NCI-H2171 (cell line): ENCODE results near the gene TIMP1.

Experiments
- DNase-seq: peaks from one replicate; lab custom pipeline; 2025; lab: John Stamatoyannopoulos, UW

The TIMP1 gene

DNA sequence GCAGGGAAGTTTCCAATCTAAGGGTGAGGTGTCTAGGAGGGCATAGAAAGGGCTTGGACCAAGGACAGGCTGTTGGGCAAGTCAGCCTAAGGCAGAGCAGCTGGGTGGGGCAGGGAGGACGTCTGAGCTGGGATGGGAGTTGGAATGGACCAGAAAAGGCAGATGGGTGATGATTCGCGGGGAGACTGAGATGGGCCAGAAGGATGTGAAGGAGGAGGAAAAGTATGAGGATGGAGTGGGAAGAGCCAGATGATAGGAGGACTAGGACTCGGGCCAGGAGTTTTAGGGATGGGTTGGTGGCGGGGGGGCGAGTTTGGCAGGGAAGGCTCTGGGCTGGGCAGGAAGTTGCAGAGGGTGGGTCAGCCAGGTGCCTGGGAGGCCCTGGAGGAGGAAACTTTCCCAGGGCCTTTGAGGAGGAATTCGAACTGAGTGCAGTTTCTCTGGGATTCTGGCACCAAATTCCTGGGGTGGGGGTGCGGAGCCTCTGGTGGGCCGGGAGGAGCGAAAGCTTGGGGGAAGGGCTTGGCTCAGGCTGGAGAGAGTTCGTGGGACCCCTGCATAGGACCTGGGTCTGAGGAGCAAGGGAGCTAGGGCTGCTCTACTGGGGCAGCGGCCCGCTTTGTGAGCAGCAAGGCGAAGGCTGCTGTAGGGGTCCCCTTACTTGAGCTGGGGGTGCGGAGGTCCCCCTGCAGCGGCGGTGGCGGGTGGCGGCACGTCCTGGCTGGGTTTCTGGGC lies 8.7 kb upstream of the TIMP1 start:
- DNase-seq: no peak

DNA sequence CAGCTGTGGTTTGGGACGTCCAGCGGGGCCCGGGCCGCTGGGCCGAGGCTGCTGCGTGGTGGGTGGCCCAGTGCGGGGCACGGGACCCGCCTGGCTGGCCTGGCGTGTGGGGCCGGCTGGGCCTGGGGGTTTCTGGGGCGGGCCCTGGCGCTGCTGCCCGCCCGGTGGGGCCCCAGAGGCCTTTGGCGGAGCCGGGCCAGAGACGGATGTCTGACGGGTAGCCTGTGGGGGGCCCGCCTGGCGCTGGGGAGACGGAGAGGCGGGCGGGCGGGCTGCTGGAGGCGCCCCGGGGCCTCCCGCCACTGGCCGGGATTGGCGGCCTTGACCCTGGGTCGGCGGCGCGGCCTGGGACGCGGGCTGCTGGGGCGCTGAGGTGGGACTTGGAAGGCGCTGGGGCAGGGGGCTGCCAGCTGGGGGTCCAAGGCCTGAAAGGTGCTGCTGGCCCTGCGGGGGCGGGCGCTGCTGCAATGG lies 8.1 kb upstream of the TIMP1 start:
- no peak for DNase-seq

- DNase-seq: no peak
Observed at GRCh38 chrX:47574547-47575301, 7.5 kb upstream of the TIMP1 start.

GRCh38 chrX:47576021-47576898 lies 6.0 kb upstream of the TIMP1 start:
- no peak for DNase-seq

GRCh38 chrX:47577424-47577823 lies 4.8 kb upstream of the TIMP1 start:
- DNase-seq: no peak

- no peak for DNase-seq
Observed at GRCh38 chrX:47577901-47578300, 4.3 kb upstream of the TIMP1 start.

DNA sequence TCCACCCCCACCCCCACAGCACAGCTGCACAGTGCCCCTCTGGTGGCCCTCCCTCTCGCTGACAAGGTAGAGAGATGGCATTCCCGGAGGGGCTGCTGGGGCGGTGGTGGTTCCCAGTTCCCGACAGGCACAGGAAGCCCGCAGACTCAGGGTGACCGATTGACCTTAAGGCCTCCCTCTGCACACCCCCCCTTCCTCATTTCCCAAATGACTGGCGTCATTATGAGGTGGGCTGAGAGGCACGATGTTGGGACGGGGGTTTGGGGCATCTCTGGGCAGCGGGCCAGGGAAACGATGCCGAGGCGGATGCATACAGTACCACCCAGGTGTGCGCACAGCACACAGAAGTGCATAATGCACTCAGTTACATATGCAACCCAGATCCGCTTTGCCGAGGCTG lies 3.5 kb upstream of the TIMP1 start:
- DNase-seq: no peak

GRCh38 chrX:47579537-47579936 lies 2.7 kb upstream of the TIMP1 start:
- no peak for DNase-seq

DNA sequence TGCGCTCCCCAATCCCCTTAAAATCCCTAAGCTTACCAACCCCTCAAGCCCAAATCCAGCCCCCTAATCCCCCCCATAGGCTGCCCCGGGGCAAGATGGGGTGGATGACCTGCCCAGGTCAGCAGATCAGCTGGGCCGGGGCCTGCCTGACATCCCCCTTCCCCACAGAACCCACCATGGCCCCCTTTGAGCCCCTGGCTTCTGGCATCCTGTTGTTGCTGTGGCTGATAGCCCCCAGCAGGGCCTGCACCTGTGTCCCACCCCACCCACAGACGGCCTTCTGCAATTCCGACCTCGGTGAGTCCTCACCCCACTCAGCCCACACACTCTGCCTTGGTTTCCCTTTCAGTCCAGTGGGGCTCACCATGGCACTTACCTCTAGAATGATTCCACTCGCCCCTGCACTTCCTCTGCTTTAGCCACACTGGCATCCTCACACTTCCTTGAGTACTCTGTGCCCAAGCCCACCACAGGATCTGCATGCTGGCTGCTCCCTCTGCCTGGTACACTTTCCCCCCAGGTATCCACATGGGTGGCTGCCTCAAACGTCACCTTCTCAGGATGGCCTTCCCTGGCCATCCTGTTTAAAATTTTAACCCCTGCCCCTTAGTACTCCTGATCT lies 1.1 kb downstream of the TIMP1 start:
- DNase-seq: no peak

DNA sequence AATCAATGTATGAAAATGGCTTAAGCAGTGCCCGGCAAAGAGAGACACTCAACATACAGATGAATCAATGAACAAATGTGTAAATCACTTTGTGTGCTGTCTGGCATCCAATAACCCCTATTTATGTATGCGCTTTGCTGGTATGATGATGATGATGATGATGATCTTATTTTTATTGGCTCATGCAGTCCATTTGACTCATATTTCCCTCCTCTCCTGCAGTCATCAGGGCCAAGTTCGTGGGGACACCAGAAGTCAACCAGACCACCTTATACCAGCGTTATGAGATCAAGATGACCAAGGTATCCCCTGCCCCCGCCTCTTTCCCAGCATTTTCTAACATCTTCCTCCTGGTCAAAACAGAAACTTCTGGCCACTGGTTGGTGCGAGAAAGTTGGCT lies 2.5 kb downstream of the TIMP1 start:
- DNase-seq: no peak

- DNase-seq: no peak
Observed at GRCh38 chrX:47585273-47585672, 3.0 kb downstream of the TIMP1 start.

DNA sequence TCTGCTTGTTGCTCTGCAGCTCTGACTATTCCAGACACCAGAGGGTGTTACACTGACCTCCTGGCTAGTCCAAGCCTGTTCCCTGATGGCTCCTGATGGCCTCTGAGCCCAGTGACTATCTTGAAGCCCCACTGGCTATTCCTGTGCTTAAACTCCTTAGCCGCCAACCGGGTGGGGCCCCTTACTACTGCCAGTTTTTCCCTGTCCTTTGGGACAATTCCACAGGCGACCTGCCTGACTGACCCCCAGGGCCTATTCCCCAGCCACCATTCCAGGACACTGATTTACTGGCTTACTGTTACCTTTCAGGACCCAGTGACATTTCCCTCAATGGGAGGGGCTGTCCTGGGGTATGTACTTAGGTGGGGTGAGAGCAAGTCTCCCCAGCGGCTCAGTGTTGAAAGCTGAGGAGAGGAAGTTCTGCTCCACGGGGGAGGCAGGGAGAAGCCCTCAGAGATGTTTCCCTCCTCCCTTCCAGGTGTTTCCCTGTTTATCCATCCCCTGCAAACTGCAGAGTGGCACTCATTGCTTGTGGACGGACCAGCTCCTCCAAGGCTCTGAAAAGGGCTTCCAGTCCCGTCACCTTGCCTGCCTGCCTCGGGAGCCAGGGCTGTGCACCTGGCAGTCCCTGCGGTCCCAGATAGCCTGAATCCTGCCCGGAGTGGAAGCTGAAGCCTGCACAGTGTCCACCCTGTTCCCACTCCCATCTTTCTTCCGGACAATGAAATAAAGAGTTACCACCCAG lies 4.0 kb downstream of the TIMP1 start:
- no peak for DNase-seq

DNA sequence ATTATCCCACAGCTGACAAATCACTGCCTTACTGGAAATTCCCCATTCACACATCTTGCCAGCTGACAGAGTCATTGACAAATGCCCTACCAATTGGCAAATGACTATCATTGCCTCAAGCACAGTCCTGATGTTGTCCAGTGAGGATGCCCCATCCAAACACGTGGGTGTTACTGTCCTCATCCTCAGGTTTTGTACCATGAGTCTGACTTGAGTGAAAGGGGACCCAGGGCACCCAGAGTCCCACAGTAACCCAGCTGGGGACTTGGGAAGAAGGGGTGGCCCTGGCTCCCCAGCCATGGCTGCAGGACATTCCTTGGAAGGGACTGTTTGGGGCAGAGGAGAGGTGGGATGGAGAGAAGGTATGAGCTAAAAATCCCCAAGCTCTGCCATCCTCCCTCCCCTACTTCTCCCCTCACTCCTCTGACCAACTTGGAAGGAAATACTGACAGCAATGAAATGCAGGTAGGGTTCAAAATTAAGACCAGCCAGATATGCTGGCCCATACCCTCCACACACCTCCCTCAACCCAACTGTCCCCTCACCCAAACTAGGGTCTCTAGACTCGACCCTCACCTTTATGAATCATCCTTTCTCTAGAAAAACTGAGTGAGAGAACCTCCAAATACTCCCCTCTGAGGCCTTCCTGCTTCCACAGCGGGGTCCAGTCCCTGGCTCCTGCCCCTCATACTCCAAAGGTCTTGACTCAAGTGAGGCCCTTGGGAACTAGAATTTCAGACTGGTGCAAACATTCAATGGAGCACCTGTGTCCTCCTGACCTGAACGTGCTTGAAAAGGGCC lies 5.1 kb downstream of the TIMP1 start:
- no peak for DNase-seq

DNA sequence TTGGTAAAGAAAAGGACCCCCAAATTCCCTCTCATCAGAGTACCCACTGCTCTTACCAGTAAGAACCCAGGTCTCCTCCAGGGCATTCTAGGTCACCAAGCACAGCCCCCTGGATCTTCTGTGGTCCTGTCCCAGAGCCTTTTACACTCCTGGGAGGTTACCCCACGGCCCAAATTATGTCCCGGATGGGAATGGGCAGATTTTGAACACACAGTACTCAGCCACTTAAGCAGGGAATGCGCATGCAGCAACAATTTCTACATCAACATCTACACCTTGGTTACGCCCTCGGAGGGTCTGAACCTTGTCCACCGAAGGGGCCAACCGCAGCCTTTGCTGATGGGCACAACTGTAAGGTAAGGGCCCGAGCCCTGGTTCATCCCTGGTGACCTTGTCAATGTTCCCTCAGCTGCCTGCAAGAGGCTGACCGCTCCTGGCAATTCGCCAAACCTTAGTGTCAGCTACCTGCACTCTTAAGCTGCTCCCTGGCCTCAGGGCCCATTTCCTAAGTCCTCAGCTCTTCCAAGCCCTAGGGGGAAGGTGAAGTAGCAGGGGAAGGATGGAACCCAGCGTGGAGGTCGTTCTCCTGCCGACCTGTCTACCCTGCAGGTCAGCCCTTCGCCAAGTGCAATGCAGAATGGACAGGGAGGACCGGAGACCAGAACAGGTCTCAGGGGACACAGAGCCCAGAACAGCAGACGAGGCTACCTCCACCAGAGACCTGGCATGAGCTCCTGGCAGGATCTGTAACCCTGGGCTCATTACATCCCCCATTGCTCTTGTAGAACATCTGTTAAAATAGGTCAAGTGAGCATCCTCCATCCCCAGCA lies 5.9 kb downstream of the TIMP1 start:
- no peak for DNase-seq

GRCh38 chrX:47590984-47591383 lies 8.7 kb downstream of the TIMP1 start:
- DNase-seq: no peak

GRCh38 chrX:47593522-47593921 lies 11.3 kb downstream of the TIMP1 start:
- no peak for DNase-seq

GRCh38 chrX:47595716-47596251 lies 13.5 kb downstream of the TIMP1 start:
- DNase-seq: no peak

DNA sequence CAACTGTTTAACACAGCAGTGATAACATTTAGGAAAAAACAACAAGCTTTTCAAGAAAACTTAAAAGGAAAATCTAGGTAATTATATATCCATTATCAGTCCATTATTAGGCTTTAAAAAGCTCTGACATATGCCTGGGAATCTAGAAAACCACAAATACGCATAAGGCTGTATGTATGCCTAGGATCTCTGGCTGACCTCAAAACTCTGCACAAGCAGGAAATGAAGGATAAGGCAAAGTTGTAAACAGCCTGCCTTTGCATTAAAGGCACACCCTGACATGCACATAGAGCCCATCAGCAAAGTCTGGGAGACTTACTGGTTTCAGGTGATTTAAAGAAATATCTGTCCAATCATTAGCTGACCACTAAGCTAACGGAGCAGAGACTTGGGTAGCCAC lies 14.0 kb downstream of the TIMP1 start:
- no peak for DNase-seq

DNA sequence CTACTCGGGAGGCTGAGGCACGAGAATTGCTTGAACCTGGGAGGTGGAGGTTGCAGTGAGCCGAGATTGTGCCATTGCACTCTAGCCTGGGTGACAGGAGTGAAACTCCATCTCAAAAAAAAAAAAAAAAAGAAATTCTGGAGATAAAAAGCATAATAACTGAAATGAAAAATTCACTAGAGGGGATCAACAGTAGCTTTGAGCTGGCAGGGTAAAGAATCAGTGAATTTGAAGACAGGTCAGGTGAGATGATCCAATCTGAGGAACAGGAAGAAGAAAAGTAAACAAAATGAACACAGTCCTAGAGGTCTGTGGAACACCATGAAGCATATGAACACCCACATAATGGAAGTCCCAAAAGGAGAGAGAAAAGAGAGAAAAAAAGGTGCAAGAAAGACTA lies 15.0 kb downstream of the TIMP1 start:
- no peak for DNase-seq
